HUES6 (cell line): Measurements from ENCODE around the gene DGKB.
"Not testable (repeated sequence)": the region's sequence is repeated elsewhere in the genome, so short reads cannot be mapped to it uniquely, and the experiment has no call there.

ENCODE experiments used
- H3K27ac ChIP-seq: 2 replicates; pipeline ENCODE4 v1.7.0; 2013; ENCODE audit warnings: low read depth, mild to moderate bottlenecking, low read length, inconsistent platforms
- H3K27me3 ChIP-seq: 2 replicates; pipeline ENCODE4 v1.6.1; 2013; ENCODE audit warnings: low read length; ENCODE audit not compliant: control insufficient read depth, insufficient read depth
- H3K36me3 ChIP-seq: 2 replicates; pipeline ENCODE4 v1.6.1; 2013; ENCODE audit warnings: low read length; ENCODE audit not compliant: control insufficient read depth, insufficient read depth
- H3K4me1 ChIP-seq: 2 replicates; pipeline ENCODE4 v1.6.1; 2013; ENCODE audit warnings: low read length; ENCODE audit not compliant: control insufficient read depth, insufficient read depth
- H3K4me3 ChIP-seq: 2 replicates; pipeline ENCODE4 v1.5.1; 2013; ENCODE audit warnings: low read depth, low read length
- H3K9ac ChIP-seq: one replicate; pipeline ENCODE4 v1.6.1; 2013; ENCODE audit warnings: mild to moderate bottlenecking, low read length
- H3K9me3 ChIP-seq: 2 replicates; pipeline ENCODE4 v1.6.1; 2013; ENCODE audit warnings: low read depth, low read length; ENCODE audit not compliant: control insufficient read depth, insufficient read depth

Gene DGKB

DNA sequence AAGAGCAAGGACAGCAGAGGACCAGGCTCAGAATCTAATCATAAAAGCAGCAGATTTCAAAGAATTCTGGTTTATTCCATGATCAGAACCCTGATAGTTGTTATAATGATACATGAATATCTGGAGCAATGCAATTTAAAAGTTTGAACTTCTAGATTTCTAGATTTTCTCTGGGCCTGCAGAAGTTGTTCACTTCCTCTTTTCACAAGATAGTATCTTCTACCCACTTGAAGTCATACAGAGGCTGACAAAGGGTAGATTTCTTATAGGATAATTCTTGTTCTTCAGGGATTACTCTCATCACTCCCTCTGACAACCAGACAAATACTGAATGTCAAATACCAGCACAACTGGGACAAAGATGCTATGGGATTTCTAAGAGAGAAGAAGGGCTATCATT lies 593.1 kb downstream of the DGKB start:
- Histone ChIP-seq H3K27ac (no peak overlapping the region), H3K9ac (no peak overlapping the region)

GRCh38 chr7:14305233-14305866 lies 597.2 kb downstream of the DGKB start:
- no peaks in the 10 kb centered on the region for H3K27me3 ChIP-seq
- H3K4me3 ChIP-seq = no peak overlapping the region
- H3K9me3 ChIP-seq = no peaks in the 10 kb centered on the region
- no peak overlapping the region for H3K9ac ChIP-seq
- no peak overlapping the region for H3K27ac ChIP-seq
- no peaks in the 10 kb centered on the region for H3K4me1 ChIP-seq
- H3K36me3 ChIP-seq = no peaks in the 10 kb centered on the region

More for the DNA sequence above, 593.1 kb downstream of the DGKB start:
- H3K36me3 ChIP-seq = no peaks in the 10 kb centered on the region
- H3K4me3 ChIP-seq = no peak overlapping the region
- H3K9me3 ChIP-seq = no peaks in the 10 kb centered on the region
- H3K27me3 ChIP-seq = no peaks in the 10 kb centered on the region
- no peaks in the 10 kb centered on the region for H3K4me1 ChIP-seq

DNA sequence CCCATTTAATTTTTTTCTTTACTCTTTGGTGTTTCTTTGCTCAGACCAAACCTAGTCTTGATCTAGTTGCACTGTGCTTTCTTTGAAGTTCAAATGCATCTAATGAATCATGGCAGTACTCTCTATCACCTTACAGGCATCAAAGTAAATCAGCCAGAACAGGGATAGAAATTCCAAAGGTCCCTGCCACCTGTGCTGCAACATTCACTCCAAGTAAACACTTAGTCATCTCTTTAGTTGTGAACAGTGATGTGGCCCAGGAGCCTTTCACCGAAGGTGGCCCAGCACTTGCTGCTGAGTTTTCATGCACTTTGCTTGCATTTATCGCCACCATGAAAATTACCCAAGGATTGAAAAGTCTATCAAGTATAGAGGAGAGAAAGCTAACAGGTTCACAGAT lies 599.0 kb downstream of the DGKB start:
- no peaks in the 10 kb centered on the region for H3K9me3 ChIP-seq
- no peaks in the 10 kb centered on the region for H3K4me1 ChIP-seq
- no peaks in the 10 kb centered on the region for H3K27me3 ChIP-seq
- no peak overlapping the region for H3K9ac ChIP-seq
- no peak overlapping the region for H3K27ac ChIP-seq
- H3K36me3 ChIP-seq = no peaks in the 10 kb centered on the region
- H3K4me3 ChIP-seq = no peak overlapping the region

DNA sequence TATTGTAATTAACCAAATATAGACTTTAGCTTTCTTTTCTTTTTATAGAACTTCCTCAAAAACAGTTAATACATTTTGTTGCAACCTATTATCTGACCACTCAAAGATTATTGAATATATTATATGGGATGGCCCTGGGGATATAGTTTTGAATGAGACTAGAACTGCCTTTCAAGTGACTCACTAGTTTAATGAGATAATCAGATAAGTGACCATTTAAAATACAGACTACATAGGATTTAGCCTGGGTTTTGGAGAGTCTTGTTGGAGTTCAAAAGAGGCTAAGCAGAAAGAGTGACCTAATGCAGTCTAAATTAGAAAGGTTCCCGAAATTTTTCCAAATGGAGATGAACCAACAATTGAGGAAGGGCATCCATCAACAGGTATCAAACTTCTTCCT lies 607.9 kb downstream of the DGKB start:
- Histone ChIP-seq H3K9ac (no peak overlapping the region), H3K4me3 (no peak overlapping the region), H3K4me1 (peaks cover 4% of the 10 kb centered on the region; the same call in 1 of the 2 replicates), H3K9me3 (no peaks in the 10 kb centered on the region), H3K27me3 (no peaks in the 10 kb centered on the region), H3K36me3 (no peaks in the 10 kb centered on the region), H3K27ac (no peak overlapping the region)

DNA sequence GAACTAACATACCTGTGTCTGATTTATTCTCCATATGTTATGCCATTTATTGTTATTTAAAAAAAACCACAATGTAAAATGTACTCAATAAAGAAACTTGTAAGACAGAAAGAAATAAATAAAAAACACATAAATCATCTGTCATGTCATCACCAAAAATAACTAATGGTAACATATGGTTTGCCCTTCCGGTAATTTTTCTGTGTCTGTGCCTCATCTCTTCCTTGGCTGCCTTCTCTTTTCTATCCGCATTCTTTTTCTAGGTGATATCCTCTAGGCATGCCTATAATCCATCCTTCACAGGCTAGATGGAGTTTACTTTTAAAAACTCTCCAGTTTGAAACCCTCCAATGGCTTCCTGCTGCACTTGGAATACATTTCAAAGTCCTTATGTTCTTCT lies 609.1 kb downstream of the DGKB start:
- Histone ChIP-seq H3K9me3 (no peaks in the 10 kb centered on the region), H3K4me3 (no peak overlapping the region), H3K27me3 (no peaks in the 10 kb centered on the region), H3K36me3 (no peaks in the 10 kb centered on the region), H3K4me1 (peaks cover 8% of the 10 kb centered on the region; the same call in 1 of the 2 replicates), H3K27ac (no peak overlapping the region), H3K9ac (no peak overlapping the region)

- Histone ChIP-seq H3K9me3 (no peaks in the 10 kb centered on the region), H3K27ac (no peak overlapping the region), H3K4me3 (no peak overlapping the region), H3K36me3 (no peaks in the 10 kb centered on the region), H3K27me3 (no peaks in the 10 kb centered on the region), H3K4me1 (peaks cover 8% of the 10 kb centered on the region; the same call in 1 of the 2 replicates), H3K9ac (no peak overlapping the region)
Measured at GRCh38 chr7:14292737-14293136, 609.8 kb downstream of the DGKB start.

DNA sequence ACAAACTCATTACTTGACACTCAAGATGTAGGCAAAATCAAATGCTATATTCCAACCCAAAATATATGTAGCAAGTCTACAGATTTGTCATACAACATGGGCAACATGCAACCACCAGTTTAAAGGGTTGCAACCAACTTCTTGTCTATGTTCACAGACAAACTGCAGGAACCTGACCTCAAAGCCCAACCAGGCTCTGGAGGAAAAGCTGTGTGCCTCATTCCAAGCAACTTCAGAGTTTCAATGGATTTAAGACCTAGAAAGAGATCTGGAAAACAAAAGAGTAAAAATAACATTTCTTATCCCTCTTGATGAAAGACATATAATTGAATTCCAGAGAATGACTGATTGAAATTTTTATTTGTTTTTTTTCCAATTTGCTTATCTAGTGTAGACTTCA lies 612.6 kb downstream of the DGKB start:
- Histone ChIP-seq H3K4me3 (no peak overlapping the region), H3K4me1 (peaks cover 6% of the 10 kb centered on the region; the same call in 1 of the 2 replicates), H3K27me3 (no peaks in the 10 kb centered on the region), H3K9ac (no peak overlapping the region), H3K27ac (no peak overlapping the region), H3K9me3 (no peaks in the 10 kb centered on the region), H3K36me3 (no peaks in the 10 kb centered on the region)

DNA sequence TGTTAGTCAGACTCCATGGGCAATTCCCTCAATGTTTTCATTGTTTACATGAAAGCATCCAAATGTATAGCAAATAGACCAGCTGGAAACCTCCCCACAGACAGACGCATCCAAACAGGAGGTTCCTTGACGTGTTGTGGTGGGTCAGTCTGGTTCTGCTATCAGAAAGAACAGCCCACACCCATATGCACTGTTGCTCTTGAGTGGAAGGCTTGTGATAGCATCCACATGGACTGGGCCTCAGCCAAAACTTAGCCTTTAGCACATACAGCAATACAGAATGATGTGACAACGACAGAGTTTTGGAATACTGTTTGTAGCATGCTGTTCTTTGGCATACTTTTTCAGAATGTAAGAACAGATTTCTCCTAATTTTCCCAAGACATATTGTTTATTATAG lies 613.9 kb downstream of the DGKB start:
- Histone ChIP-seq H3K4me1 (0 out of 2 replicates have a peak, but pooled peaks cover 4% of the 10 kb centered on the region), H3K36me3 (no peaks in the 10 kb centered on the region), H3K9ac (no peak overlapping the region), H3K9me3 (no peaks in the 10 kb centered on the region), H3K27me3 (no peaks in the 10 kb centered on the region), H3K4me3 (no peak overlapping the region), H3K27ac (no peak overlapping the region)

DNA sequence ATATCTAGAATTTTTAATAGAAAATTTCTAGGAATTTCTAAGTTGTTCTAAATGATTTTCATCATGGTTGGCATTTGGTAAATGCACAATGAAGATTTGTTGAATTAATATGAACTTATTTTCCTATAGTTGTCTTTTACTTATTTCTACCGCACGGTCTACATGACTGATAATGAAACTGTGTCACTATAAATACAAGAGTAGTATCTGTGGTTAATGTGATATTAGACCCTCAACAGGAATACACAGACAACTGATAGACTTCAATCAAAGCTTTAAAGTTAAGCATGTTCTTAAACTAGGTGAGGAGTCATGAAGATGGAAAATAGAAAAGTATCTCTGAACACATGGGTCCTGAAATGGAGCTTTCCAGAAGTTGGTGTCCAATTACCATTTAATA lies 615.2 kb downstream of the DGKB start:
- Histone ChIP-seq H3K9me3 (no peaks in the 10 kb centered on the region), H3K27ac (no peak overlapping the region), H3K27me3 (no peaks in the 10 kb centered on the region), H3K4me1 (0 out of 2 replicates have a peak, but pooled peaks cover 4% of the 10 kb centered on the region), H3K4me3 (no peak overlapping the region), H3K36me3 (no peaks in the 10 kb centered on the region), H3K9ac (no peak overlapping the region)

- Histone ChIP-seq H3K9me3 (no peaks in the 10 kb centered on the region), H3K9ac (no peak overlapping the region), H3K27me3 (no peaks in the 10 kb centered on the region)
Measured at GRCh38 chr7:14286036-14286435, 616.5 kb downstream of the DGKB start.

GRCh38 chr7:14279065-14279871 lies 623.3 kb downstream of the DGKB start:
- not testable (repeated sequence) for H3K27ac ChIP-seq, H3K36me3 ChIP-seq, H3K4me1 ChIP-seq, H3K9me3 ChIP-seq, H3K27me3 ChIP-seq
- peak overlapping the region; percentile 57 for H3K9ac ChIP-seq
- peak overlapping the region; percentile 64 for H3K4me3 ChIP-seq

More at GRCh38 chr7:14286036-14286435, 616.5 kb downstream of the DGKB start:
- H3K4me1 ChIP-seq = 0 out of 2 replicates have a peak, but pooled peaks cover 4% of the 10 kb centered on the region
- H3K4me3 ChIP-seq = no peak overlapping the region
- H3K27ac ChIP-seq = no peak overlapping the region
- no peaks in the 10 kb centered on the region for H3K36me3 ChIP-seq
